Progenitor cell of endocrine pancreas (in vitro differentiated cells): ENCODE data around the gene ERICH3. TPM values are rescaled to one million over a fixed set of nuclear protein-coding genes. Genes with fewer than 3 reads are reported as not detected.

ENCODE experiments used
- DNase-seq: peaks from one replicate; pipeline ENCODE4 v3.0.0; 2021; ENCODE audit warnings: low spot score; ENCODE audit not compliant: unreplicated experiment
- H3K27ac Mint-ChIP-seq: 2 replicates; pipeline ENCODE4 v1.8.0; 2021; ENCODE audit warnings: mild to moderate bottlenecking, moderate library complexity, mixed read lengths
- H3K27me3 Mint-ChIP-seq: 2 replicates; pipeline ENCODE4 v1.8.0; 2021; ENCODE audit warnings: mixed read lengths
- H3K36me3 Mint-ChIP-seq: 2 replicates; pipeline ENCODE4 v1.8.0; 2022; ENCODE audit warnings: mixed read lengths; ENCODE audit not compliant: insufficient read depth
- H3K4me1 Mint-ChIP-seq: 2 replicates; pipeline ENCODE4 v1.8.0; 2021; ENCODE audit warnings: low read depth, mixed read lengths
- H3K4me3 Mint-ChIP-seq: 2 replicates; pipeline ENCODE4 v1.8.0; 2021; ENCODE audit warnings: low read depth, mild to moderate bottlenecking, moderate library complexity, mixed read lengths
- H3K9me3 Mint-ChIP-seq: 2 replicates; pipeline ENCODE4 v1.8.0; 2021; ENCODE audit warnings: low read depth, mixed read lengths
- total RNA-seq: library from RNA; stranded (reverse); gene quantifications from 2 replicates; pipeline ENCODE4 v1.2.1, GENCODE V29; 2021
- TF ChIP-seq, protein P1 (sequence below): fragments of 200-600 bp; sonication (generic); IDR thresholded peaks from one replicate; pipeline ENCODE4 v1.5.0; 2021; ENCODE audit warnings: antibody characterized with exemption, mild to moderate bottlenecking; ENCODE audit not compliant: unreplicated experiment

Gene ERICH3
- total RNA-seq, 1 donor from 2014 or later = 1.5 TPM

DNA sequence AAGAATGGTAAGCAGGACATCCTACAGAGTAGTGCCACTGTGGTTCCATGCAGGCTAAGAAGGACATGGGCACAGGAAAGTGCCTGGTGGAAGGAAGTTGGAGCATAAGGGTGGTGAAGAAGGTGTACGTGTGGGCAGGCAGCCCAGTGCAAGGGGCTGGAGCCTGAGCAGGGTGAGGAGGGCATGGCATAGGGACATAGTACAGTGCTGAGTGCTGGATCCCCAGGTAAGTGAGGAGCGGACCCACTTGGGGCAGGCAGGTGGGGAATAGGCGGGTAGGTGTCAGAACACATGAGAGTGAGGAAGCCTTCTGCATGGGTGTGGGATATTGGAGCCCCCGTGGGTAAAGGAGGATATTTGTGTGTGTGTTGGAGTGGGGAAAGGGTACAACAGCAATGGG lies 145.5 kb downstream of the ERICH3 start:
- TF ChIP-seq, protein P1, sequence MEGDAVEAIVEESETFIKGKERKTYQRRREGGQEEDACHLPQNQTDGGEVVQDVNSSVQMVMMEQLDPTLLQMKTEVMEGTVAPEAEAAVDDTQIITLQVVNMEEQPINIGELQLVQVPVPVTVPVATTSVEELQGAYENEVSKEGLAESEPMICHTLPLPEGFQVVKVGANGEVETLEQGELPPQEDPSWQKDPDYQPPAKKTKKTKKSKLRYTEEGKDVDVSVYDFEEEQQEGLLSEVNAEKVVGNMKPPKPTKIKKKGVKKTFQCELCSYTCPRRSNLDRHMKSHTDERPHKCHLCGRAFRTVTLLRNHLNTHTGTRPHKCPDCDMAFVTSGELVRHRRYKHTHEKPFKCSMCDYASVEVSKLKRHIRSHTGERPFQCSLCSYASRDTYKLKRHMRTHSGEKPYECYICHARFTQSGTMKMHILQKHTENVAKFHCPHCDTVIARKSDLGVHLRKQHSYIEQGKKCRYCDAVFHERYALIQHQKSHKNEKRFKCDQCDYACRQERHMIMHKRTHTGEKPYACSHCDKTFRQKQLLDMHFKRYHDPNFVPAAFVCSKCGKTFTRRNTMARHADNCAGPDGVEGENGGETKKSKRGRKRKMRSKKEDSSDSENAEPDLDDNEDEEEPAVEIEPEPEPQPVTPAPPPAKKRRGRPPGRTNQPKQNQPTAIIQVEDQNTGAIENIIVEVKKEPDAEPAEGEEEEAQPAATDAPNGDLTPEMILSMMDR = no peak
- no peaks in the 10 kb centered on the region for H3K36me3 Mint-ChIP-seq
- H3K27ac Mint-ChIP-seq = no peak overlapping the region
- no peak overlapping the region for H3K4me3 Mint-ChIP-seq
- peaks cover 5% of the 10 kb centered on the region for H3K4me1 Mint-ChIP-seq
- no peak for DNase-seq
- no peaks in the 10 kb centered on the region for H3K9me3 Mint-ChIP-seq
- no peaks in the 10 kb centered on the region for H3K27me3 Mint-ChIP-seq

DNA sequence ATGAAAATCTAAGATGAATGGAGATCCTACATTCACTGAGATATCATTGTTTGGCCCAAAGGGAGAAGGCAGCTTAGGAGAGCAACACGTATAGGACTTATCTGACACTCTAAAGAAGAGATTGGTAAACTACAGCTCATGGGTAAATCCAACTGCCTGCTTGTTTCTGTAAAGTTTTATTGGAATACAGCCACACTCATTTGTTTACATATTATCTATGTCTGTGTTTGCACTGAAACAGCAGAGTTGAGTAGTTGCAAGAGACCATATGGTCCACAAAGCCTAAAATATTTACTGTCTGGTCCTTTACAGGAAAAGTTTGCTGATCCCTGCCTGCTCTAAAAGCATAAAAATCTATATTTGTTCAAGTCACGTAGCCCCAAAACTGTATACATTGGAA lies 146.9 kb downstream of the ERICH3 start:
- no peaks in the 10 kb centered on the region for H3K27me3 Mint-ChIP-seq
- TF ChIP-seq, protein P1 = no peak
- peaks cover 5% of the 10 kb centered on the region for H3K4me1 Mint-ChIP-seq
- no peaks in the 10 kb centered on the region for H3K9me3 Mint-ChIP-seq
- H3K4me3 Mint-ChIP-seq = no peak overlapping the region
- no peak for DNase-seq
- no peak overlapping the region for H3K27ac Mint-ChIP-seq
- H3K36me3 Mint-ChIP-seq = no peaks in the 10 kb centered on the region

- Mint-ChIP-seq H3K36me3 (no peaks in the 10 kb centered on the region), H3K27me3 (no peaks in the 10 kb centered on the region), H3K27ac (no peak overlapping the region), H3K9me3 (no peaks in the 10 kb centered on the region), H3K4me1 (peaks cover 5% of the 10 kb centered on the region), H3K4me3 (no peak overlapping the region)
- DNase-seq = no peak
- TF ChIP-seq, protein P1 = no peak
Measured at GRCh38 chr1:74523873-74524480, 149.6 kb downstream of the ERICH3 start.

GRCh38 chr1:74522148-74522547 lies 151.4 kb downstream of the ERICH3 start:
- no peaks in the 10 kb centered on the region for H3K9me3 Mint-ChIP-seq
- H3K4me3 Mint-ChIP-seq = no peak overlapping the region
- no peak for DNase-seq
- H3K27me3 Mint-ChIP-seq = no peaks in the 10 kb centered on the region
- TF ChIP-seq, protein P1 = no peak
- H3K27ac Mint-ChIP-seq = no peak overlapping the region
- no peaks in the 10 kb centered on the region for H3K36me3 Mint-ChIP-seq
- peaks cover 5% of the 10 kb centered on the region for H3K4me1 Mint-ChIP-seq

Other genes starting within 250 kb of the ERICH3 start
- gene LRRC53, start 161.2 kb downstream of the ERICH3 start, total RNA-seq = 0.07 TPM in 1 of 2 replicates, not detected in the other
- gene CRYZ, start 59.3 kb upstream of the ERICH3 start, total RNA-seq = 32.5 and 36.9 TPM in 2 replicates
- 9.1 and 10.3 TPM in 2 replicates for gene TYW3, start 59.4 kb upstream of the ERICH3 start, total RNA-seq